NCI-H1105 treated with DMSO at 0.1 percent for 48 hours (cell line): Measurements from ENCODE around the gene PCYT1B.
A peak's percentile ranks its signal among the peaks of the same experiment; 100 is the strongest.
"Not testable (repeated sequence)": the region's sequence is repeated elsewhere in the genome, so short reads cannot be mapped to it uniquely, and the experiment has no call there.

ENCODE experiments used
- DNase-seq: peaks from one replicate; lab custom pipeline; 2025; lab: John Stamatoyannopoulos, UW

The PCYT1B gene

DNA sequence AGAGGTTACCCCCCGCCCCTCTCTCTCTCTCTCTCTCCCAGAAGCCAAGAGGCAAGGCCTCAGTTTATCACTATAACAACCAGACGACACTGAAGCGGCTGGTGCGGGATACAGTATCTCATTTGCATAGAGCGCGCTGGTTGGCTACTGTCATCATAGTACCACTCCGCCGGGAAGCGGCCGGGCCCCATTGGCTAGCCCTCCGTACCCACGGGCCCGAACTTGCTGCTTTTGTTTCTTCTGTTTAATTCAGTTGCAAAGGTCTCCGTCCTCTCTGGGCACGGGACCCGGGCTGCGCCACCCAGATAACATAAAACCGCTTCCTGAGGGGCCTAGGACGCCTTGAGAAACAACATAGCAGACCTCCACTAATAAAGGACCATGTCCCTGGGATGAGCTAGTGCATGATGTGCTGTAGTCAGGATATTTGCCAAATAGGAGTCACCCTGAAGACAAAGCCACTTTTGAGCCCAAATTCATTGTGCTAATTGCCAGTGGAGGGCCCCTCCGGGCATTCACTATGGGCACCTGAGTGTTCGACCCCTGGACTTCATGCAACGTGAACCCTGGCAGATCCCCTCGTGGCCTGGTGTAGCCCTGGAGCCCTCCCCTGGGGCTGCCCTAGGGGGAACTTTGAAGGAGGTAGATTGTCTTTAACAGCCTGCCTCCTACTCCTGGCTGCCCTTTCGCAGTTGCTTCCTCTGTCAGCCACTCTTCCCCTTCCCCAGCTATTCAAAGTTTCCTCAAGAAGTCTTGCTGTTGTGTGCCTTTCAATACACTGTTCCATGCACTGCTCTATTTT is at the start of gene PCYT1B:
PCYT1B (minus strand) TSS at position 91 of the 802 bp plus-strand sequence. CDS start 242 bp downstream, outside the sequence.
- DNase-seq = peak; percentile 90

DNA sequence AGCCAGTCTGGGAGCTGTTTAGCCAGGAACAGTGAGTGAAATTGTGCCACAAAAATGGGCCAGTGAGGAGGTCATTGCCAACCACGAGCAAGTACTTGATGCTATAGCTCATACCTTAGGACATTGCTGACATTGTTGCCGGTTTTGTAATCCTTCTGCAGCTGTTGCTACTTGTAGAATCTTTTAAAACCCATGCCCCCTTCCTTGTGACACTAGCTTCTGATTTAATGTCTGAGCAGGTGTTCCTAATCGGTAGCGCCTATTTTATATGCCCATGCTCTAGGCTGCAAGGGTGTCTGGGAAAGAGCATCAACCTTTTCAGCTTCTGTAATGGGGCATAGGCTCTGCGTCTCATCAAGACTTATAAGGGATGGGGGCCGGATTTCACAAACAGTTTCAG is 49.1 kb upstream of the PCYT1B start:
- DNase-seq = no peak

DNA sequence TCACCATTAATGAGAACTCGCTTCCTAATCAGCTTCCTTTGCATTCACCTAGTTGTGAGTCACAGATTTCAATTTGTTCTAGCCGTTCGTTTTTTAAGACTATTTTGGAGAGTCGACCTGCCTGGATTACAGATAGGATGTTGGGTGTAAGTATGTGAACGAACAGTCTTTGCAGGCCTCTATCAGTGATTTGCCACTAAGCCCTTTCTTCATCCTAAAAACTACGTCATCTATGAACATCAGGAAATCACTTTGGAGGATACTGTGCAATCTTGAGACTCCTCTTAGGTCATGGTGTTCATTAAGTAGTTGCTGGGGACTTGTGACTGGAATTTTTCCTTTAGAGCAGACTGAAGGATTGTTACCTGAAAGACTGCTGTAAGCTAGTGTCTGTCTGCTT is 47.7 kb upstream of the PCYT1B start:
- peak; percentile 6 for DNase-seq

DNA sequence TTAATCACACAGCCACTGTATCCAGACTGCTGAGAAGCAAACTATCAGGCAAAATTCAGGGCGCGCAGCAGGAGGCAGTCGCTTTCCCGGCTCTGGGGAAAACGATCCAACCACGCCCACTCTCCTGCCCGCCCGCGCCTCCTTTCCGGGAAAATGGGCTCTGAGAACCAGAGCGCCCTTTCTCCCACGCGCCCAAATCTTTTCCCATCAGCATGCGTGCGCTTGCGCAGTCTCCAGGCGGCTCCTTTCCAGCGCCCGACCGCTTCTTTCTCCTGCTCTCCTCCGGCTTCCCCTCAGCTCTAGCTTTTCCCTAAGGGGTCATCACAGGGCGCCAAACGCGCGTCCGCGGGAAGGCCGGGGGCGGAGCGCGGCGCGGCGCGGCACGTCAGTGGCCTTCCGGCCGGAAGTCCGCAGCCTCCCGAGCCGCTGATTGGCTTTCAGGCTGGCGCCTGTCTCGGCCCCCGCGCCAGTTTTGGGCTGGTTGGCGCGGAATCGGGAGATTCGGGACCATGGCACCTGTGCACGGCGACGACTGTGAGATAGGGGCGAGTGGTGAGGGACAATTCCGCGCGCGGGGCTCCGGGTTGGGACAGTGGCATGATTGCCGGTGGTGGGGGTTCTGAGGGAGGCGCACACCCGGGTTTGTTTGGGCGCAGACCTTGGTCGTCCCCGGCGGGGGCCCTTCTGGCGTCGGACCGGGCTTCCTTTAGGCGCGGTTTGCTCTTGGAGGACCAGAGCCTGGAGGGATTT is 46.5 kb upstream of the PCYT1B start, which contains the start of gene POLA1:
POLA1 (plus strand) TSS at position 466 of the 750 bp plus-strand sequence; CDS start at position 510, 44 bp downstream.
- DNase-seq = peak; percentile 95

DNA sequence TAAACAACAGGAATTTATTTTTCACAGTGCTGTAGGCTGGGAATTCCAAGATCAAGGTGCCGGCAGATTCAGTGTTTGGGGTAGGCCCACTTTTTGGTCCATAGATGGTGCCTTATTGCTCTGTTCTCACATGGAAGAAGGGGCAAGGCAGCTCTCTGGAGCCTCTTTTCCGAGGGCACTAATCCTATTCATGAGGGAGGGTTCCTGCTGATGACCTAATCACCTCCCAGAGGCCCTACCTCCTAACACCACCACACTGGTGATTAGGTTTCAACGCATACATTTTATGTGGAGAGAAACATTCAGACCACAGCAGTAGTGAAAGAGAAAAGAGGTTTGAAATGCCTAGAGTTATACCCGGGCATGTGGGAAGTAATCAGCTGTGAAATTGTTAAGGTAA is 45.2 kb upstream of the PCYT1B start:
- no peak for DNase-seq

DNA sequence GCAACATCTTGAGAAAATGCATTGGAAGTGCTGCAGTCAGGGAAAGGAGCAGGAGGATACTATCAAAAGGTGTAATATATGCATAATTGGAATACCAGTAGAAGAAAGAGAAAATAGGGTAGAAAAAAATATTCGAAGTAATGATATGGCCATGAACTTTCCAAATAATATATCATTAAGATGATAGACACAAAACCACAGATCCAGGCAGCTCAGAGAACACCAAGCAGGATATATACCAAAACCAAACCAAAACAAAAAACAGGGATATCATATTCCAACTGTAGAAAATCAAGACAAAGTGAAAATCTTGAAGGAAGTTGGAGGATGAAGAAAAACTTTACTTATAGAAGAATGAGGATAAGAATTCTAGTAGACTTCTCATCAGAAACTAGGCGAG is 36.9 kb upstream of the PCYT1B start:
- DNase-seq = no peak

DNA sequence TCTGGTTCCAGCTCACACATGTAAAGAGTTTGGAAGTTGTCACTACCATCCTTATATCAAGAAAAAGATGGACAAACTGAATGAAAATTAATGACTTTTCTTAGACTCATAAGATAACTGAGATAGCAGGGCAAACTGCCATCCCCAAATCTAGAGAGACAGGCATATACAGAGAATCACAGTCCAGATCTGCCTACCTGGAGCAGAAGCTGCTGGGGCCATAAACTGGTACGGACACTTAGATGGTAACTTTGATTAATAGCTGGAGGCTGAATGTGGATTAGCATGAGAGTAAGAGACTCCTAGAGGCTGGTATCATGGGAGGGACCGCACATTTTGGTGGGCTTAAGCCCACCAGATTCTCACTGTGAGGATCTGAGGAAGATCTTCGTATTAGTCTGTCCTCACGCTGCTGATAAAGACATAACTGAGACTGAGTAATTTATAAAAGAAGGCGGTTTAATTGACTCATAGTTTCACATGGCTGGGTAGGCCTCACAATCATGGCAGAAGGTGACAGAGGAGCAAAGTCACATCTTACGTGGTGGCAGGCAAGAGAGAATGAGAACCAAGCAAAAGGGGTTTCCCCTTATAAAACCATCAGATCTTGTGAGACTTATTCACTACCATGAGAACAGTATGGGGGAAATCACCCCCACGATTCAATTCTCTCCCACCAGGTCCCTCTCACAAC is 35.7 kb upstream of the PCYT1B start:
- no peak for DNase-seq

DNA sequence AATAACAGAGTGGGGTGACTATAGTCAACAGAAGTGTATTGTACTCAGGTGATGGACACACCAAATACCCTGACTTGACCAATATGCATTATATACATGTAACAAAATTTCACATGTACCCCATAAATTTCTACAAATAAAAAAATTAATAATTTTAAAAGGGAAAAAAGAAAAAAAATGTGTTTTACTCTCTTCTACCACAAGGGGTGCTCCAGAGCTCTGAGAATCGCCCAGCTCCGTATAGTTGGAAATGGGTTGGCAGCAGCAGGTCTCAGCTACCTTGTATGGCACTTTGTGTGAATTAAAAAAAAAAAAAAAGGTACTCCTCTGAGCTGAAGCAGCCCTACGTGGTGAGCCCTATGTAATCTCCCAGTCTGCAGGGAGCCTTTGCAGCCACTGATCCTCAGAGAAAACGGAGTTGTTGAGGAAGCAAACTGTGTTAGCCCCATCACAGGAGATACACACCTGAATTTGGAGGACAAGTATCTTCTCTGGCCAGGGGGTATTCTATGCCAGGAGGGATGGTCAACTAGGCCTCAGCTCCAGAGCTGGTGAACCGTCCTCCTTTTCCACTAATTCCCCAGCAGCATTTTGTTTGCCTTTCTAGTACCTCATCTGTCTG is 29.4 kb upstream of the PCYT1B start:
- DNase-seq = no peak

DNA sequence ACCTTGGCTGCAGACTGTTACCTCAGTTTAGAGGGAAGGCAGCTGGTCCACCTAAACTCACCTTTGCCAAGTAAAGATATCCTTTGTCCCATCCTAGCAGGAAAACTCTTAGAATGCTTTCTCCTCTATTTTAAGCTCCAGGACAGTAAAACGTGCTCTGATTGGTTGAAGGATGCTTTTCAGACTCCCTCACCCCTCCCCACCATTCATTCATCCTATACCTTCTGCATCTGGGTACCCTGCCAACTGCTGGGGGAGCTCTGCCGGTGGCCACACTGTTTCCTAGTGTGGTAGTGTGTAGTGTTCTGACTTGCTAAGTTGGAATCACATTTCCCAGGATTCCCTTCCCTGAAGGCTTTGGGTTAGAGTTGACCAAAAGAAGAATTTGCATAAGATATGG is 26.3 kb upstream of the PCYT1B start:
- DNase-seq = no peak

DNA sequence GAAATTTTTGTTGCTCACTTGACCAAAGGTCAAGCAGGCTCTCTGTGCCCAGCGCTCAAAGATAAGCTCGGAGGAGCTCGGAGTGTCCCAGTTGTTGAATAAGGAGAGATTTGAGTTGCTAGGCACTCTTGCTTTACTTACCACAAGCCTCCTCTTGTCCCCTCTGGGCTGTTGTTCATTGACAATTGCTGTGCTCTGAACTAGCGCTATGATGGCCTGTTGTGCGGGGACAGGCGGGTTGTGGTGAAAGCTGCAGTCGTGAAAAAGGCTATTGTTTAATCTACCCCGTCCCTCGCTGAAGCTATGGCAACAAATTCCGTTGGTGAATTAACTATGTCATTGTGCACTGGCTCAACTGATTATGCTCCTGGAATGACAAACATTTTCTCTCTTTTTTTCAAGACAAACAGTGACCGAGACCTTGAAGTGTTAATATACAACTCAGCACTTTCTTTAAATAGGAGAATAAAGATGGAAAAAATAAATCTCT is 25.6 kb upstream of the PCYT1B start:
- DNase-seq = no peak

DNA sequence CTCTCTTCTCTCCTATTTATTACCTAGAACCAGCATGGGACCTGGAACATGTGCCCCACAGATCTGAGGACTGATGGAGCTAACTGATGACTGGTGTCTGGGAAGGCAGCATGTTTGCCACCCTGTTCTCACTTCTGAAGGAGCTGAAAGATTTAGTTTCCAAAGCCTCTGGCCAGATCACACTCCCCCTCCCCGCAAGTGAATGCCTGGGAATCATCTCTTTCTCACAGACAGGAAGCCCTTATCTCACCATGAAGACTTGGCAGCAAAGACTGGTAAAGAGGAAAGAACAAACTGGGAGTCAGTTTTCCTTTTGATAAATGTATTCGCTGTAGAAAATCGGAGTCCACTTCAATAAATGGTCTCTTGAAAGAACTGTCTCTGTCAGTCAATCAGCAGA is 21.0 kb upstream of the PCYT1B start:
- DNase-seq = no peak

DNA sequence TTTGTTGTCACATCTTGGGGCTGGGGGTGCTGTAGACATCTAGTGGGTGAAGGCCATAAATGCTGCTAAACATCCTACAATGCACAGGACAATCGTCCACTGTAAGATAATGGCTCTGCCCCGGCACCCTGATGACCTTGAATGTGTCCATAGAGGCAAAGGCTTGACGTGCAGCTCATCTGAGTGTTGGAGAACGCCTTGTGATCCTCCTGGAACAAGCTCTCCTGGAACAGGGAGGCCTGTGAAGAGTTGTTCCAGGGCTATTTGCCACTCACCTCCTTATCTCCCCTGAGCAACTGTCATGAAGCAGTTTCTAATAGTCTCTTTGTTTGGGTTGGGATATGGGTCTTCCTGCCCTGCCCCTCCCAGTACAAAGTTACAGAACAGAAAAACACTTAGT is 15.2 kb upstream of the PCYT1B start:
- no peak for DNase-seq

DNA sequence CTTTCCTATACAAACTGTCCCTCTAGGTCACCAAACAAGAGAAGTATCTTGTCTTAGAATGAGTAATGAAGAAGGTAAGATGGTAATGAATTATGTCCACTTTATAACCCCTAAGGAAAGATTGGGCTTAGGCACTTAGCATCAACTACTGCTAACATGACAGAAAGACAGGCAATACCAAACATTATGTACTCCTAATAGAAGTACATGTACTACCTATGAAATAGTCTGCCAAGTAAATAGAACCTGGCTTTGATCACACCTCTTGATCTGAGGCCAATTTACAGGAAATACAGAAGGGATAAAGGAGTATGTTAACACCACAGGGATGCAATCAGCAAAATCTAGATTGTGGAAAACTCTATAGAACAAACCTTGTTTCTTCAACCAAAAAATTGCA is 14.1 kb upstream of the PCYT1B start:
- DNase-seq = no peak

DNA sequence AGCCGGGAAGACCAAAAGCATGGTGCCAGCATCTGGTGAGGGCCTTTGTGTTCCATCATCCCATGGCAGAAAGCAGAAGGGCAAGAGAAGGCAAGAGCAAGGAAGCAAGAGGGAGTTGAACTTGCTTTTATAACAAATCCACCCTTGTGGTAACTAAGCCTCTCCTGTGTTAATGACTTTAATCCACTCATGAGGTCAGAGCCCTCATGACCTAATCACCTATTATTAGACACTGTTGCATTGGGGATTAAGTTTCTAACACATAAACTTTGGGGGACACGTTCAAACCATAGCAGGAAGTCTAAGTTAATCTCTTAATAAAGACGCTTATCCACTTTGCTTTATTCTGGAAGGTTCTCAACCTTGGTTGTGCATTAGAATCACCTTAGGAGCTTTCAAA is 12.5 kb upstream of the PCYT1B start:
- DNase-seq = no peak

DNA sequence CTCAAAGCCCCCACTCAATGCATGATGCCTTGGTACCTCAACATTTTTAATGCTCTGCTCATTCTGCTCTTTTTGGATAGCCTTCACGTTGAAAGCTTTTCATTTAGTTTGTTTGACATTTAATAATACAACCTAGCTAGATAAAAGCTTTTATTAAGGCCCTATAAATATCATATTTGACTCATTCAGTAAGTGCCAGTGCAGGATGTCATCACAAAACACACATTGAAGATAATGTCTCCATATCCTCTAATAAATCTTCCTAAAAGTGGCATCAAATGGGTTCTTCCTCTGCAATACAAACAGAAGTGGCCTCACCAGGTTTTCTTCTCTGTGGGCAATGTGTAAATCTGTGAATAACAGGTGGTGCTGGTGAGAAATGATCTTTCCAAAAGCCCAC is 12.0 kb upstream of the PCYT1B start:
- DNase-seq = no peak

DNA sequence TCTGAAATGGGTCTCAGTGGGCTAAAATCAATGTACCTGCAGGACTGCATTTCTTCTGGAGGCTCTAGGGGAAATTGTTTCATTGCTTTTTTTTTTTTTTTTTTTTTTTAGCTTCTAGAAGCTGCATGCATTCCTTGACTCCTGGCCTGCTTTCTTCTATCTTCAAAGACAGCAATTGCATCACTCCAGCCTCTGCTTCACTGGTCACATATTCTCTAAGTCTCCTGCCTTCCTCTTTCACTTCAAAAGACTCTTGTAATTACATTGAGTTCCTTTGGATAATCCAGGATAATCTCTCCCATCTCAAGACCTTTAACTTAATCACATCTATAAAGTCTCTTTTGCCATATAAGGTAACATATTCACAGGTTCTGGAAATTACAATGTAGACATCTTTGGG is 11.3 kb upstream of the PCYT1B start:
- no peak for DNase-seq

DNA sequence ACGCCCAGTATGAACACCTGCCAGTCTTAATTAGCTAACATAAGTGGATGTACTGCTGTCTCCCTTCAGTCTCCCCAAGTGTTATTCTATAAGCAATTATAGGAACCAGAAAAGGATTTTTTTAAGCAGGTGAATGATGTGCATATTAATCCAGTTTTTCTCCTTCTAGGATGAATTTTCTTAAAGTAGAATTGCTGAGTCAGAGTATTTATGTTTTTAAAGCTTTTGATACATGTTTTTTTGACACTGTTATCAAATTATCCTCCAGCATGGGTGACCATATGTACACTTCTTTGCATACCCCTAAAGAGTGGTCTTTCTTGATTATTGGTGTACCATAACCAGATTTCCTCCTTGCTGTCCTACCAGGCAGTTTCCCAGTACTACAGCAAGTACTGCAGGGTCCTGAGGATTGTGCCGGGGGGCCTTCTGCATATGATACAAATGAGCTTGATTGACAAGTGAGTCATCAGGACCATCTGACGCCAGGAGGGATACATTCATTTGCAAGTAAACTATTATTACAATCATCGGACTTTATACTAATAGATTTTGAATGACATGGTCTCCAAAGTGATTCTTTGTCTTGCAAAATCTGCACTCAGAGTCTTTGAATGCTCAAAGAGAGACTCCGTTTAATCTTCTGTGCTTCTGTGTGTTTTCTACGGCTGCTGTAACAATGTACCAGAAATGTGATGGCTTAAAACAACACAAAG is 10.7 kb upstream of the PCYT1B start:
- peak; percentile 72 for DNase-seq

DNA sequence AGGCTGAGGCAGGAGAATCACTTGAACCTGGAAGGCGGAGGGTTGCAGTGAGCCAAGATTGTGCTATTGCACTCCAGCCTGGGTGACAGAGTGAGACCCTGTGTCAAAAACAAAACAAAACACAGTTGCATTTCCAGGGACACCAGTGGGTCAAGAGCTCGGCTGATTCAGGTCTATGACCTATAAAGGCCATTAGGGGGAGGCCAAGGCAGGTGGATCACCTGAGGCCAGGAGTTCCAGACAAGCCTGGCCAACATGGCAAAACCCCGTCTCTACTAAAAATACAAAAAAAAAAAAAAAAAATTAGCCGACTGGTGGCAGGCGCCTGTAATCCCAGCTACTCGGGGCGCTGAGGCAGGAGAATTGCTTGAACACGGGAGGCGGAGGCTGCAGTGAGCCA is 8.5 kb upstream of the PCYT1B start:
- not testable (repeated sequence) for DNase-seq

DNA sequence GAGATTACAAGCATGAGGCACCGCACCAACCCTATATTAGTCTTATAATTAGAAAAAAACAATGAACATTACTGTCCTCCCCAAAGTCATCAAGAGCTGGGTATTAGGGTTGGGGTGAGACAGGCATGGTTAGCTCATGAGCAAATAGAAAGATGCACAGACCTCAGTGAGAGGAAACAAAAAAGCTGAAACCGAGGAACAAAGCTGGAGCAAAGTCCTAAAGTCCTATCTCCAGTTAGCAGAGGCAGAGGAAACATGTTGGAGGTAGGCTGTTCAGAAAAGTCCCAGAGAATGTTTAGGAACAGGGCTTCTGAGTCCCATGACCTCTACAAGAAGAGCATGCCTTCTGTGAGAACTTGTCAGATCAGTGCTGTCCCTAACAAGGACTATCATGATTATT is 4.6 kb upstream of the PCYT1B start:
- no peak for DNase-seq

DNA sequence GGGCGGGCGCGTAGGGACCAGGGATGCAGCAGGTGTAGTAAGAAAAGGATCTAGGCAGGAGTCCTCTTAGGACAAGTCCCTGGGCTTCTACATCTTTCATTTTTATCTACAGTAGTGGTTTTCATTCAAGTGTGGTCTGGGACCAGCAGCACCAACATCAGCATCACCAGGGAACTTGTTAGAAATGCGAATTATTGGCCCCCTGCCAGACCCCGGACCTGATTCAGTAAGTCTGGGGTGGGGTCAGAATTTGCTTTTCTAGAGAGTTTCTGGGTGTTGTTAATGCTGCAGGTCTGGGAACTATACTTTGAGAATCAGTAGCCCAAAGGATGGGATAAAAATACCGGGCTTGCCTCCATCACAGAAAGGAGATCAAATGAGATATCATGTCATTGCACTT is 1.3 kb upstream of the PCYT1B start:
- DNase-seq = no peak

DNA sequence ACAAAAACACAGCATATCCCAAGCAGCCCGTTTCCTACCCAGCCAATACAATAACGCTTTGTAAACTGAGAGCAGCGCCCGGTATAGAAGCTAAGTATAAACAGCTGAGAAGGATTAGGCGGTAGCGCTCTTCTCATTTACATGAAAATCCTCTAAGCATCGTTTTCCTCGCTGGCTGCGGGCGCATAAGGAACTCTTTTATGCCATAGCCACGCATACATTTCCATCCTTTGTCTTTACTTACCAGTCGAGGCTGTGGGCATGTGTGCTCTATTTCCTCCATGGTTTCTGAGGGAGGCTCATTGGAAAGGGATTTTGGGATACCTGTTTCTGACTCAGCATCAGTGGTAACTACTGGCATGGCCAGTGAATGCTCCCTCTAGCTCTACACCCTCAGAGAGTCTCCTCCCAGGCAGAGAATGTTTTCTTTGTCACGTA is 383 bp downstream of the PCYT1B start:
- DNase-seq = peak; percentile 61
